ENCODE data around the gene MAP3K20. TPM values are rescaled to one million over a fixed set of nuclear protein-coding genes. Genes with fewer than 3 reads are reported as not detected.

MAP3K20 gene
- total RNA-seq, 1 donor from 2014 or later: 21.3 TPM

GRCh38 chr2:173195100-173195499 is 119.5 kb downstream of the MAP3K20 start:
- no peaks in the 10 kb centered on the region for H3K9me3 ChIP-seq
- intact Hi-C loops (cut with DNase I): loop anchor here (5.0 kb wide), 1 partner anchor 38 kb away; no protein-coding TSS in a partner anchor
- no peaks in the 10 kb centered on the region for H3K27me3 ChIP-seq
- H3K27ac ChIP-seq: peak overlapping the region; percentile 58 to 68
- H3K36me3 ChIP-seq: peaks cover 0 to 11% of the 10 kb centered on the region in 2 donors
- DNase-seq (ENCODE audit: low spot score in 2 of 2): no peak
- no peak for TF ChIP-seq CTCF (IDR thresholded peaks at IDR 0.05)
- H3K4me3 ChIP-seq: peak overlapping the region in 1 of 2 donors; percentile 30
- peaks cover 6 to 55% of the 10 kb centered on the region in 2 donors for H3K4me1 ChIP-seq

GRCh38 chr2:173196080-173196479 is 120.4 kb downstream of the MAP3K20 start:
- Histone ChIP-seq H3K27ac (peak overlapping the region; percentile 30 to 58), H3K4me3 (no peak overlapping the region), H3K27me3 (no peaks in the 10 kb centered on the region), H3K36me3 (peaks cover 0 to 11% of the 10 kb centered on the region in 2 donors), H3K9me3 (no peaks in the 10 kb centered on the region), H3K4me1 (peaks cover 6 to 50% of the 10 kb centered on the region in 2 donors)
- no peak for DNase-seq (ENCODE audit: low spot score in 2 of 2)
- intact Hi-C loops (cut with DNase I): loop anchor here (5.0 kb wide), 1 partner anchor 39 kb away; no protein-coding TSS in a partner anchor
- TF ChIP-seq CTCF (IDR thresholded peaks at IDR 0.05): no peak

- Histone ChIP-seq H3K9me3 (no peaks in the 10 kb centered on the region), H3K27me3 (no peaks in the 10 kb centered on the region), H3K27ac (peak overlapping the region; percentile 30 to 58), H3K4me1 (peaks cover 6 to 52% of the 10 kb centered on the region in 2 donors), H3K36me3 (peaks cover 0 to 11% of the 10 kb centered on the region in 2 donors), H3K4me3 (no peak overlapping the region)
- TF ChIP-seq CTCF (IDR thresholded peaks at IDR 0.05): no peak
- intact Hi-C loops (cut with DNase I): loop anchor here (5.0 kb wide), 1 partner anchor 39 kb away; no protein-coding TSS in a partner anchor
- DNase-seq (ENCODE audit: low spot score in 2 of 2): no peak
Measured at GRCh38 chr2:173196638-173197037, 121.0 kb downstream of the MAP3K20 start.

- H3K36me3 ChIP-seq: peaks cover 0 to 11% of the 10 kb centered on the region in 2 donors
Measured at GRCh38 chr2:173198327-173198726, 122.7 kb downstream of the MAP3K20 start.

GRCh38 chr2:173199294-173199693 is 123.6 kb downstream of the MAP3K20 start:
- H3K4me1 ChIP-seq: peaks cover 6 to 52% of the 10 kb centered on the region in 2 donors
- no peak overlapping the region for H3K4me3 ChIP-seq
- DNase-seq (ENCODE audit: low spot score in 2 of 2): no peak
- TF ChIP-seq CTCF (IDR thresholded peaks at IDR 0.05): no peak
- H3K27me3 ChIP-seq: no peaks in the 10 kb centered on the region
- peak overlapping the region; percentile 48 to 59 for H3K27ac ChIP-seq
- no peaks in the 10 kb centered on the region for H3K9me3 ChIP-seq
- H3K36me3 ChIP-seq: peaks cover 0 to 11% of the 10 kb centered on the region in 2 donors
- intact Hi-C loops (cut with DNase I): loop anchor here (5.0 kb wide), 1 partner anchor 42 kb away; no protein-coding TSS in a partner anchor

More at GRCh38 chr2:173198327-173198726, 122.7 kb downstream of the MAP3K20 start:
- H3K9me3 ChIP-seq: no peaks in the 10 kb centered on the region
- no peak for DNase-seq (ENCODE audit: low spot score in 2 of 2)
- H3K4me1 ChIP-seq: peaks cover 6 to 55% of the 10 kb centered on the region in 2 donors
- no peaks in the 10 kb centered on the region for H3K27me3 ChIP-seq
- no peak for TF ChIP-seq CTCF (IDR thresholded peaks at IDR 0.05)
- H3K4me3 ChIP-seq: no peak overlapping the region
- peak overlapping the region; percentile 48 to 59 for H3K27ac ChIP-seq
- intact Hi-C loops (cut with DNase I): loop anchor here (5.0 kb wide), 1 partner anchor 41 kb away; no protein-coding TSS in a partner anchor

Data from ascending aorta (tissue), 2 donors.